GM23338 (cell line): ENCODE data around the gene WWP2. TPM values are rescaled to one million over a fixed set of nuclear protein-coding genes. Genes with fewer than 3 reads are reported as not detected.

Experiments
- ATAC-seq: fragments of 200-7000 bp; cut with Tn5 transposase; 3 replicates; pipeline ENCODE4 v1.9.1; 2020
- DNase-seq: peaks from one replicate; pipeline ENCODE4 v3.0.0-alpha.2; 2015; ENCODE audit warnings: low spot score
- H2AFZ ChIP-seq: fragments of 200-600 bp; sonication (generic); 2 replicates; pipeline ENCODE4 v1.8.0; 2016; ENCODE audit warnings: antibody characterized with exemption, mild to moderate bottlenecking, moderate library complexity
- H3F3A ChIP-seq: fragments of 200-600 bp; sonication (generic); replicated peaks from 2 replicates; pipeline ENCODE4 v1.8.0; 2017; ENCODE audit warnings: antibody characterized with exemption, mixed run types, low read depth
- H3K27ac ChIP-seq: fragments of 200-600 bp; sonication (generic); 2 replicates; pipeline ENCODE4 v1.6.1; 2016; ENCODE audit warnings: low read depth
- H3K27me3 ChIP-seq: fragments of 200-600 bp; sonication (generic); 2 replicates; pipeline ENCODE4 v1.8.0; 2016; ENCODE audit warnings: mild to moderate bottlenecking, mixed run types, moderate library complexity; ENCODE audit not compliant: insufficient read depth
- H3K36me3 ChIP-seq: fragments of 200-600 bp; sonication (generic); 2 replicates; pipeline ENCODE4 v1.8.0; 2016; ENCODE audit warnings: mild to moderate bottlenecking; ENCODE audit not compliant: insufficient read depth
- H3K4me1 ChIP-seq: fragments of 200-600 bp; sonication (generic); 2 replicates; pipeline ENCODE4 v1.8.0; 2016; ENCODE audit warnings: mild to moderate bottlenecking, moderate library complexity; ENCODE audit not compliant: insufficient read depth
- H3K4me2 ChIP-seq: fragments of 200-600 bp; sonication (generic); 2 replicates; pipeline ENCODE4 v1.7.1; 2017; ENCODE audit warnings: mixed run types
- H3K4me3 ChIP-seq: fragments of 200-600 bp; sonication (generic); 2 replicates; pipeline ENCODE4 v1.6.1; 2016; ENCODE audit warnings: mixed run types
- H3K79me2 ChIP-seq: fragments of 200-600 bp; sonication (generic); replicated peaks from 2 replicates; pipeline ENCODE4 v1.8.0; 2017; ENCODE audit warnings: mild to moderate bottlenecking; ENCODE audit not compliant: insufficient read depth
- H3K9me2 ChIP-seq: fragments of 200-600 bp; sonication (generic); 2 replicates; pipeline ENCODE4 v1.8.0; 2017; ENCODE audit not compliant: insufficient read depth
- H4K20me1 ChIP-seq: fragments of 200-600 bp; sonication (generic); replicated peaks from 2 replicates; pipeline ENCODE4 v1.8.0; 2017; ENCODE audit warnings: mild to moderate bottlenecking; ENCODE audit not compliant: insufficient read depth
- H3K27ac Mint-ChIP-seq: 2 replicates; pipeline ENCODE4 v1.8.0; 2020; ENCODE audit warnings: inconsistent platforms, mild to moderate bottlenecking, moderate library complexity, mixed read lengths
- H3K27me3 Mint-ChIP-seq: 3 replicates; pipeline ENCODE4 v1.8.0; 2022; ENCODE audit warnings: low read depth, mild to moderate bottlenecking, moderate library complexity, mixed read lengths, inconsistent platforms; ENCODE audit not compliant: insufficient read depth, poor library complexity
- H3K36me3 Mint-ChIP-seq: 3 replicates; pipeline ENCODE4 v1.8.0; 2021; ENCODE audit warnings: low read depth, mild to moderate bottlenecking, inconsistent platforms, moderate library complexity, mixed read lengths
- H3K4me1 Mint-ChIP-seq: 3 replicates; pipeline ENCODE4 v1.8.0; 2020; ENCODE audit warnings: mild to moderate bottlenecking, inconsistent platforms, mixed read lengths
- H3K4me3 Mint-ChIP-seq: 3 replicates; pipeline ENCODE4 v1.8.0; 2021; ENCODE audit warnings: moderate library complexity, mild to moderate bottlenecking, inconsistent platforms, mixed read lengths
- H3K9me3 Mint-ChIP-seq: 3 replicates; pipeline ENCODE4 v1.8.0; 2020; ENCODE audit warnings: moderate library complexity, mild to moderate bottlenecking, inconsistent platforms, mixed read lengths
- CREB1 ChIP-seq: fragments of 250-450 bp; sonication (Bioruptor Pico); IDR thresholded peaks from 2 replicates; pipeline ENCODE4 v1.5.0; 2020; ENCODE audit warnings: low read depth, mild to moderate bottlenecking, moderate library complexity
- EZH2 ChIP-seq: fragments of 200-600 bp; sonication (generic); IDR thresholded peaks from one replicate; pipeline ENCODE4 v1.8.0; 2017; ENCODE audit warnings: antibody characterized with exemption, mild to moderate bottlenecking, low read depth; ENCODE audit not compliant: unreplicated experiment
- EZH2phosphoT487 ChIP-seq: fragments of 200-600 bp; sonication (generic); IDR thresholded peaks from one replicate; pipeline ENCODE4 v1.8.1; 2018; ENCODE audit warnings: antibody characterized with exemption; ENCODE audit not compliant: unreplicated experiment
- JUNB ChIP-seq: IDR thresholded peaks from one replicate; pipeline ENCODE4 v1.6.1; 2016; ENCODE audit warnings: antibody characterized with exemption; ENCODE audit not compliant: unreplicated experiment
- NANOG ChIP-seq: IDR thresholded peaks from 2 replicates; pipeline ENCODE4 v1.6.1; 2016; ENCODE audit warnings: antibody characterized with exemption, borderline replicate concordance
- POLR2AphosphoS5 ChIP-seq: IDR thresholded peaks from 2 replicates; pipeline ENCODE4 v1.6.1; 2016; ENCODE audit warnings: antibody characterized with exemption, low read depth
- REST ChIP-seq: IDR thresholded peaks from one replicate; pipeline ENCODE4 v1.6.1; 2018; ENCODE audit warnings: antibody characterized with exemption; ENCODE audit not compliant: unreplicated experiment
- STAT1 ChIP-seq: IDR thresholded peaks from one replicate; pipeline ENCODE4 v1.6.1; 2016; ENCODE audit warnings: antibody characterized with exemption; ENCODE audit not compliant: unreplicated experiment
- ZNF114 ChIP-seq: fragments of 250-450 bp; sonication (Bioruptor Pico); IDR thresholded peaks from 2 replicates; pipeline ENCODE4 v1.5.0; 2020; ENCODE audit warnings: mild to moderate bottlenecking, moderate library complexity
- ZNF331 ChIP-seq: fragments of 250-450 bp; sonication (Bioruptor Pico); IDR thresholded peaks from 2 replicates; pipeline ENCODE4 v1.5.0; 2020; ENCODE audit warnings: low read depth, mild to moderate bottlenecking, moderate library complexity
- polyA plus RNA-seq: library from polyadenylated mRNA; unstranded; fragments of >200 nt; fragmentation: Nextera tagmentation; extraction: Ambion mirVana; gene quantifications from 2 replicates; pipeline ENCODE4 v1.2.1, GENCODE V29; 2016
- total RNA-seq: library from RNA; depleted of rRNA; stranded (reverse); fragments of >200 nt; shearing (Covaris generic); gene quantifications from 2 replicates; pipeline ENCODE4 v1.2.3, GENCODE V29; 2014
- TF ChIP-seq, protein P1 (sequence below): fragments of 250-450 bp; sonication (Bioruptor Pico); IDR thresholded peaks from 2 replicates; pipeline ENCODE4 v1.5.0; 2020; ENCODE audit warnings: mild to moderate bottlenecking, moderate library complexity
- TF ChIP-seq, protein P2 (sequence below), 2 experiments: fragments of 200-600 bp in 1 of 2; sonication (generic) in 1 of 2; conservative IDR thresholded peaks; 2 replicates each; pipeline versions ENCODE4 v1.5.1 to v1.6.1; 2016 to 2017; ENCODE audit warnings: antibody characterized with exemption in 2 of 2, low read depth in 2 of 2, mild to moderate bottlenecking in 2 of 2, moderate library complexity in 1 of 2

WWP2 gene
- total and polyA plus RNA-seq, 2 experiments from 2014 or later = 12.3 to 35.5 TPM

DNA sequence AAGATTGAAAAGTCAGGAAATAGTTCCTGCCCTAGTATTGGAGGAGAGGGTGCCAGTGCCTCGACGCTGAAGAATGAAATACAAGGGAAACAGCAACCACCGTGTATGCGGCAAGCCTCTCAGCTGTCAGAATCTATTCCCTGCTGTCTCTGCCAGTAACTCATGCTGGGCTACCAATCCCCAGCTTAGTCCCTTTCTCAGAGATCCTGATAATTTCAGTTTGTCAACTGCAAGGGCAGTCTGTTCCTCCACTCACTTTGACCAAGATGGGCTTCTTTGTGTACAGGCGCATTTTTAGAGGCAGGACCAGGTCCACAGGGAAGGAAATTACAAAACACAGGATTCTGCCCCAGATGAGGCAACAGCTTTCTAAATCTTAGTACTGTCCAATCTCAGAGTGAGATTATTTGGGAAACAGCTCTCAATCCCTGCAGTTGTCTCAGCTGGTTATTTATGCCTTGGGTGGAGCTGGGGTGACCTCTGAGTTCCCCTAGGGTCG is 37.1 kb upstream of the WWP2 start:
- Mint-ChIP-seq H3K4me3 (peak overlapping the region; percentile 83), H3K4me1 (peaks cover 34% of the 10 kb centered on the region), H3K27ac (peak overlapping the region; percentile 11; the same call in 1 of the 2 replicates), H3K27me3 (peaks cover 23% of the 10 kb centered on the region), H3K9me3 (no peaks in the 10 kb centered on the region), H3K36me3 (no peaks in the 10 kb centered on the region; the same call in 2 of the 3 replicates)
- peak overlapping the region; percentile 96 for H3K4me2 ChIP-seq
- H3K27me3 ChIP-seq = no peaks in the 10 kb centered on the region
- peak overlapping the region; percentile 99; the same call in 1 of the 2 replicates for H3K27ac ChIP-seq
- peak; percentile 12 for DNase-seq
- no peaks in the 10 kb centered on the region; the same call in 1 of the 2 replicates for H3K36me3 ChIP-seq
- 0 out of 2 replicates have a peak overlapping the region, but pooled peaks have one; percentile 39 for H2AFZ ChIP-seq
- peaks cover 32% of the 10 kb centered on the region for H3K4me1 ChIP-seq
- H3K4me3 ChIP-seq = peak overlapping the region; percentile 62
- TF ChIP-seq JUNB (no peak), ZNF331 (CRISPR knock-in tag) (no peak), STAT1 (no peak), ZNF114 (CRISPR knock-in tag) (no peak), NANOG (no peak), POLR2AphosphoS5 (no peak), CREB1 (no peak), REST (no peak), EZH2phosphoT487 (no peak), EZH2 (no peak)
- TF ChIP-seq, protein P1, sequence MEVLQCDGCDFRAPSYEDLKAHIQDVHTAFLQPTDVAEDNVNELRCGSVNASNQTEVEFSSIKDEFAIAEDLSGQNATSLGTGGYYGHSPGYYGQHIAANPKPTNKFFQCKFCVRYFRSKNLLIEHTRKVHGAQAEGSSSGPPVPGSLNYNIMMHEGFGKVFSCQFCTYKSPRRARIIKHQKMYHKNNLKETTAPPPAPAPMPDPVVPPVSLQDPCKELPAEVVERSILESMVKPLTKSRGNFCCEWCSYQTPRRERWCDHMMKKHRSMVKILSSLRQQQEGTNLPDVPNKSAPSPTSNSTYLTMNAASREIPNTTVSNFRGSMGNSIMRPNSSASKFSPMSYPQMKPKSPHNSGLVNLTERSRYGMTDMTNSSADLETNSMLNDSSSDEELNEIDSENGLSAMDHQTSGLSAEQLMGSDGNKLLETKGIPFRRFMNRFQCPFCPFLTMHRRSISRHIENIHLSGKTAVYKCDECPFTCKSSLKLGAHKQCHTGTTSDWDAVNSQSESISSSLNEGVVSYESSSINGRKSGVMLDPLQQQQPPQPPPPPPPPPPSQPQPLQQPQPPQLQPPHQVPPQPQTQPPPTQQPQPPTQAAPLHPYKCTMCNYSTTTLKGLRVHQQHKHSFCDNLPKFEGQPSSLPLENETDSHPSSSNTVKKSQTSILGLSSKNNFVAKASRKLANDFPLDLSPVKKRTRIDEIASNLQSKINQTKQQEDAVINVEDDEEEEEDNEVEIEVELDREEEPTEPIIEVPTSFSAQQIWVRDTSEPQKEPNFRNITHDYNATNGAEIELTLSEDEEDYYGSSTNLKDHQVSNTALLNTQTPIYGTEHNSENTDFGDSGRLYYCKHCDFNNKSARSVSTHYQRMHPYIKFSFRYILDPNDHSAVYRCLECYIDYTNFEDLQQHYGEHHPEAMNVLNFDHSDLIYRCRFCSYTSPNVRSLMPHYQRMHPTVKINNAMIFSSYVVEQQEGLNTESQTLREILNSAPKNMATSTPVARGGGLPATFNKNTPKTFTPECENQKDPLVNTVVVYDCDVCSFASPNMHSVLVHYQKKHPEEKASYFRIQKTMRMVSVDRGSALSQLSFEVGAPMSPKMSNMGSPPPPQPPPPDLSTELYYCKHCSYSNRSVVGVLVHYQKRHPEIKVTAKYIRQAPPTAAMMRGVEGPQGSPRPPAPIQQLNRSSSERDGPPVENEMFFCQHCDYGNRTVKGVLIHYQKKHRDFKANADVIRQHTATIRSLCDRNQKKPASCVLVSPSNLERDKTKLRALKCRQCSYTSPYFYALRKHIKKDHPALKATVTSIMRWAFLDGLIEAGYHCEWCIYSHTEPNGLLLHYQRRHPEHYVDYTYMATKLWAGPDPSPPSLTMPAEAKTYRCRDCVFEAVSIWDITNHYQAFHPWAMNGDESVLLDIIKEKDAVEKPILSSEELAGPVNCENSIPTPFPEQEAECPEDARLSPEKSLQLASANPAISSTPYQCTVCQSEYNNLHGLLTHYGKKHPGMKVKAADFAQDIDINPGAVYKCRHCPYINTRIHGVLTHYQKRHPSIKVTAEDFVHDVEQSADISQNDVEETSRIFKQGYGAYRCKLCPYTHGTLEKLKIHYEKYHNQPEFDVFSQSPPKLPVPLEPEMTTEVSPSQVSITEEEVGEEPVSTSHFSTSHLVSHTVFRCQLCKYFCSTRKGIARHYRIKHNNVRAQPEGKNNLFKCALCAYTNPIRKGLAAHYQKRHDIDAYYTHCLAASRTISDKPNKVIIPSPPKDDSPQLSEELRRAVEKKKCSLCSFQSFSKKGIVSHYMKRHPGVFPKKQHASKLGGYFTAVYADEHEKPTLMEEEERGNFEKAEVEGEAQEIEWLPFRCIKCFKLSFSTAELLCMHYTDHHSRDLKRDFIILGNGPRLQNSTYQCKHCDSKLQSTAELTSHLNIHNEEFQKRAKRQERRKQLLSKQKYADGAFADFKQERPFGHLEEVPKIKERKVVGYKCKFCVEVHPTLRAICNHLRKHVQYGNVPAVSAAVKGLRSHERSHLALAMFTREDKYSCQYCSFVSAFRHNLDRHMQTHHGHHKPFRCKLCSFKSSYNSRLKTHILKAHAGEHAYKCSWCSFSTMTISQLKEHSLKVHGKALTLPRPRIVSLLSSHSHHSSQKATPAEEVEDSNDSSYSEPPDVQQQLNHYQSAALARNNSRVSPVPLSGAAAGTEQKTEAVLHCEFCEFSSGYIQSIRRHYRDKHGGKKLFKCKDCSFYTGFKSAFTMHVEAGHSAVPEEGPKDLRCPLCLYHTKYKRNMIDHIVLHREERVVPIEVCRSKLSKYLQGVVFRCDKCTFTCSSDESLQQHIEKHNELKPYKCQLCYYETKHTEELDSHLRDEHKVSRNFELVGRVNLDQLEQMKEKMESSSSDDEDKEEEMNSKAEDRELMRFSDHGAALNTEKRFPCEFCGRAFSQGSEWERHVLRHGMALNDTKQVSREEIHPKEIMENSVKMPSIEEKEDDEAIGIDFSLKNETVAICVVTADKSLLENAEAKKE (CRISPR knock-in tag) = no peak
- TF ChIP-seq, protein P2, sequence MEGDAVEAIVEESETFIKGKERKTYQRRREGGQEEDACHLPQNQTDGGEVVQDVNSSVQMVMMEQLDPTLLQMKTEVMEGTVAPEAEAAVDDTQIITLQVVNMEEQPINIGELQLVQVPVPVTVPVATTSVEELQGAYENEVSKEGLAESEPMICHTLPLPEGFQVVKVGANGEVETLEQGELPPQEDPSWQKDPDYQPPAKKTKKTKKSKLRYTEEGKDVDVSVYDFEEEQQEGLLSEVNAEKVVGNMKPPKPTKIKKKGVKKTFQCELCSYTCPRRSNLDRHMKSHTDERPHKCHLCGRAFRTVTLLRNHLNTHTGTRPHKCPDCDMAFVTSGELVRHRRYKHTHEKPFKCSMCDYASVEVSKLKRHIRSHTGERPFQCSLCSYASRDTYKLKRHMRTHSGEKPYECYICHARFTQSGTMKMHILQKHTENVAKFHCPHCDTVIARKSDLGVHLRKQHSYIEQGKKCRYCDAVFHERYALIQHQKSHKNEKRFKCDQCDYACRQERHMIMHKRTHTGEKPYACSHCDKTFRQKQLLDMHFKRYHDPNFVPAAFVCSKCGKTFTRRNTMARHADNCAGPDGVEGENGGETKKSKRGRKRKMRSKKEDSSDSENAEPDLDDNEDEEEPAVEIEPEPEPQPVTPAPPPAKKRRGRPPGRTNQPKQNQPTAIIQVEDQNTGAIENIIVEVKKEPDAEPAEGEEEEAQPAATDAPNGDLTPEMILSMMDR (conservative IDR thresholded peaks at IDR 0.05; ENCODE audit: low read depth in 2 of 2) = no peak
- H3K79me2 ChIP-seq = peaks cover 38% of the 10 kb centered on the region
- no peaks in the 10 kb centered on the region for H4K20me1 ChIP-seq
- no peaks in the 10 kb centered on the region for H3K9me2 ChIP-seq
- H3F3A ChIP-seq = peaks cover 28% of the 10 kb centered on the region; the same call in 1 of the 2 replicates
- ATAC-seq = no peak
